Caco-2 (cell line): ENCODE data around the gene LMNTD1. TPM values are rescaled to one million over a fixed set of nuclear protein-coding genes. Genes with fewer than 3 reads are reported as not detected.
A peak's percentile ranks its signal among the peaks of the same experiment; 100 is the strongest.

Source experiments
- BruUV-seq: library from RNA; stranded (reverse); fragments of 400-500 nt; replicated peaks from 2 replicates; lab custom pipeline; 2021; lab: Mats Ljungman, UMichigan
- CTCF ChIA-PET: fragments of 300-600 bp; sonication (Branson Sonifier 250); formaldehyde crosslinking; loops from one replicate; lab custom pipeline; 2022; ENCODE audit warnings: antibody characterized with exemption; lab: Charles Lee
- POLR2A ChIA-PET: fragments of 300-600 bp; sonication (Branson Sonifier 250); formaldehyde crosslinking; loops from one replicate; lab custom pipeline; 2022; ENCODE audit warnings: antibody characterized with exemption; lab: Charles Lee
- DNase-seq, 2 experiments: peaks; one replicate each; pipeline versions ENCODE4 v3.0.0 to v3.0.0-alpha.2; 2020 to 2022
- H3K27me3 ChIP-seq: replicated peaks from 2 replicates; pipeline ENCODE4 v1.6.0; 2011; ENCODE audit warnings: low read length; ENCODE audit not compliant: control insufficient read depth, insufficient read depth
- H3K36me3 ChIP-seq: 2 replicates; pipeline ENCODE4 v1.5.1; 2011; ENCODE audit warnings: low read length; ENCODE audit not compliant: control insufficient read depth, insufficient read depth
- H3K4me1 ChIP-seq: fragments of 250-450 bp; sonication (Bioruptor Pico); 2 replicates; pipeline ENCODE4 v1.5.1; 2020; ENCODE audit warnings: mild to moderate bottlenecking
- H3K4me3 ChIP-seq: 2 replicates; pipeline ENCODE4 v1.5.1; 2011; ENCODE audit warnings: low read depth, mild to moderate bottlenecking, control low read depth, low read length
- H3K9me3 ChIP-seq: fragments of 250-450 bp; sonication (Bioruptor Pico); 2 replicates; pipeline ENCODE4 v1.5.1; 2020; ENCODE audit warnings: mild to moderate bottlenecking, moderate library complexity
- H3K27ac Mint-ChIP-seq: one replicate; pipeline ENCODE4 v1.8.0; 2022; ENCODE audit warnings: mixed read lengths; ENCODE audit not compliant: unreplicated experiment
- H3K27me3 Mint-ChIP-seq: one replicate; pipeline ENCODE4 v1.8.0; 2022; ENCODE audit warnings: mixed read lengths; ENCODE audit not compliant: insufficient read depth, unreplicated experiment
- H3K36me3 Mint-ChIP-seq: one replicate; pipeline ENCODE4 v1.8.0; 2022; ENCODE audit warnings: mild to moderate bottlenecking, mixed read lengths; ENCODE audit not compliant: insufficient read depth, unreplicated experiment
- H3K4me1 Mint-ChIP-seq: one replicate; pipeline ENCODE4 v1.8.0; 2022; ENCODE audit warnings: low read depth, mixed read lengths; ENCODE audit not compliant: unreplicated experiment
- H3K4me3 Mint-ChIP-seq: one replicate; pipeline ENCODE4 v1.8.0; 2022; ENCODE audit warnings: mild to moderate bottlenecking, moderate library complexity, mixed read lengths; ENCODE audit not compliant: unreplicated experiment
- H3K9me3 Mint-ChIP-seq: one replicate; pipeline ENCODE4 v1.8.0; 2022; ENCODE audit warnings: mixed read lengths; ENCODE audit not compliant: unreplicated experiment
- CTCF ChIP-seq, 2 experiments: fragments of 200-600 bp in 1 of 2; IDR thresholded peaks; 1 replicate in 1 of 2; 2 replicates in 1 of 2; pipeline versions ENCODE4 v1.5.1 to v1.8.0; 2011 to 2022; ENCODE audit warnings: antibody characterized with exemption in 1 of 2, control low read depth in 1 of 2, inconsistent platforms in 1 of 2, low read depth in 1 of 2, low read length in 1 of 2, mild to moderate bottlenecking in 1 of 2, moderate library complexity in 1 of 2; ENCODE audit not compliant: insufficient read depth in 1 of 2, severe bottlenecking in 1 of 2, unreplicated experiment in 1 of 2
- intact Hi-C: fragments of 100-400 bp; cut with micrococcal nuclease; formaldehyde crosslinking; loops from one replicate; pipeline ENCODE4 v1.10.0; 2022; ENCODE audit not compliant: unreplicated experiment
- total RNA-seq: library from RNA; stranded (reverse); gene quantifications from 2 replicates; pipeline ENCODE4 v1.2.3, GENCODE V29; 2022

The LMNTD1 gene
- total RNA-seq, 1 experiment from 2014 or later = not detected

GRCh38 chr12:25436206-25437030, 116.7 kb downstream of the LMNTD1 start:
- Histone ChIP-seq H3K4me1 (peaks cover 25% of the 10 kb centered on the region), H3K27me3 (no peaks in the 10 kb centered on the region), H3K36me3 (no peaks in the 10 kb centered on the region), H3K9me3 (no peaks in the 10 kb centered on the region), H3K4me3 (no peak overlapping the region)
- CTCF ChIA-PET = interaction anchor here (0.8 kb wide), 1 partner anchor 121 kb away, joined by 4 read pairs; no protein-coding TSS in a partner anchor
- POLR2A ChIA-PET = interaction anchor here (0.7 kb wide), 1 partner anchor 463 kb away, joined by 4 read pairs; no protein-coding TSS in a partner anchor
- Mint-ChIP-seq H3K9me3 (no peaks in the 10 kb centered on the region), H3K4me1 (peaks cover 20% of the 10 kb centered on the region), H3K4me3 (peak overlapping the region; percentile 32), H3K36me3 (no peaks in the 10 kb centered on the region), H3K27me3 (no peaks in the 10 kb centered on the region), H3K27ac (peak overlapping the region; percentile 67)
- TF ChIP-seq CTCF (IDR thresholded peaks at IDR 0.05; ENCODE audit: insufficient read depth in 1 of 2, low read depth in 1 of 2, low read length in 1 of 2, severe bottlenecking in 1 of 2, unreplicated experiment in 1 of 2) = peak; percentile 87 to 90
- DNase-seq = peak in 1 of 2 experiments; percentile 75
- intact Hi-C loops = loop anchor here (1.0 to 5.0 kb wide), 4 partner anchors 122 to 593 kb away; no protein-coding TSS in a partner anchor
- BruUV-seq = no TSS peak

GRCh38 chr12:25435431-25435830, 117.7 kb downstream of the LMNTD1 start:
- H3K36me3 Mint-ChIP-seq = no peaks in the 10 kb centered on the region
- H3K4me1 Mint-ChIP-seq = peaks cover 20% of the 10 kb centered on the region
- no peaks in the 10 kb centered on the region for H3K27me3 Mint-ChIP-seq
- intact Hi-C loops = loop anchor here (5.0 kb wide), 2 partner anchors 397 to 442 kb away; no protein-coding TSS in a partner anchor
- H3K9me3 Mint-ChIP-seq = no peaks in the 10 kb centered on the region
- POLR2A ChIA-PET = interaction anchor here (0.7 kb wide), 1 partner anchor 464 kb away, joined by 4 read pairs; no protein-coding TSS in a partner anchor
- CTCF ChIA-PET = interaction anchor here (0.8 to 1.3 kb wide), 2 partner anchors 121 kb away, joined by 3 to 4 read pairs; no protein-coding TSS in a partner anchor
- no peak for TF ChIP-seq CTCF (IDR thresholded peaks at IDR 0.05; ENCODE audit: insufficient read depth in 1 of 2, low read depth in 1 of 2, low read length in 1 of 2, severe bottlenecking in 1 of 2, unreplicated experiment in 1 of 2)
- Histone ChIP-seq H3K4me3 (no peak overlapping the region), H3K9me3 (no peaks in the 10 kb centered on the region), H3K27me3 (no peaks in the 10 kb centered on the region), H3K4me1 (peaks cover 25% of the 10 kb centered on the region), H3K36me3 (no peaks in the 10 kb centered on the region)
- H3K4me3 Mint-ChIP-seq = no peak overlapping the region
- H3K27ac Mint-ChIP-seq = peak overlapping the region; percentile 67
- BruUV-seq = no TSS peak
- no peak for DNase-seq

- CTCF ChIA-PET = interaction anchor here (1.1 to 1.3 kb wide), 2 partner anchors 86 to 122 kb away, joined by 3 read pairs; no protein-coding TSS in a partner anchor
- intact Hi-C loops = no loop called here
- Mint-ChIP-seq H3K27ac (no peak overlapping the region), H3K9me3 (no peaks in the 10 kb centered on the region), H3K4me3 (no peak overlapping the region), H3K4me1 (peaks cover 20% of the 10 kb centered on the region), H3K27me3 (no peaks in the 10 kb centered on the region), H3K36me3 (no peaks in the 10 kb centered on the region)
- DNase-seq = no peak
- H3K9me3 ChIP-seq = no peaks in the 10 kb centered on the region
- POLR2A ChIA-PET = interaction anchor here (0.6 kb wide), 1 partner anchor 448 kb away, joined by 3 read pairs; no protein-coding TSS in a partner anchor
- H3K27me3 ChIP-seq = no peaks in the 10 kb centered on the region
- H3K4me3 ChIP-seq = no peak overlapping the region
- peaks cover 25% of the 10 kb centered on the region for H3K4me1 ChIP-seq
- BruUV-seq = no TSS peak
- no peak for TF ChIP-seq CTCF (IDR thresholded peaks at IDR 0.05; ENCODE audit: insufficient read depth in 1 of 2, low read depth in 1 of 2, low read length in 1 of 2, severe bottlenecking in 1 of 2, unreplicated experiment in 1 of 2)
- H3K36me3 ChIP-seq = no peaks in the 10 kb centered on the region
These were observed 118.6 kb downstream of the LMNTD1 start for GRCh38 chr12:25434515-25434914.
